ENCODE measurements around the gene VASP.
"Not testable (repeated sequence)": the region's sequence is repeated elsewhere in the genome, so short reads cannot be mapped to it uniquely, and the experiment has no call there.

The VASP gene

GRCh38 chr19:45497791-45498190 is 9.5 kb upstream of the VASP start:
- DNase-seq (ENCODE audit: low read depth): no peak

- DNase-seq (ENCODE audit: low read depth): no peak
These were observed 8.7 kb upstream of the VASP start, which contains the start of gene PPM1N for GRCh38 chr19:45498411-45499195. TSS of gene PPM1N (plus strand) at chr19:45498443. CDS start at chr19:45498473, 30 bp downstream.

DNA sequence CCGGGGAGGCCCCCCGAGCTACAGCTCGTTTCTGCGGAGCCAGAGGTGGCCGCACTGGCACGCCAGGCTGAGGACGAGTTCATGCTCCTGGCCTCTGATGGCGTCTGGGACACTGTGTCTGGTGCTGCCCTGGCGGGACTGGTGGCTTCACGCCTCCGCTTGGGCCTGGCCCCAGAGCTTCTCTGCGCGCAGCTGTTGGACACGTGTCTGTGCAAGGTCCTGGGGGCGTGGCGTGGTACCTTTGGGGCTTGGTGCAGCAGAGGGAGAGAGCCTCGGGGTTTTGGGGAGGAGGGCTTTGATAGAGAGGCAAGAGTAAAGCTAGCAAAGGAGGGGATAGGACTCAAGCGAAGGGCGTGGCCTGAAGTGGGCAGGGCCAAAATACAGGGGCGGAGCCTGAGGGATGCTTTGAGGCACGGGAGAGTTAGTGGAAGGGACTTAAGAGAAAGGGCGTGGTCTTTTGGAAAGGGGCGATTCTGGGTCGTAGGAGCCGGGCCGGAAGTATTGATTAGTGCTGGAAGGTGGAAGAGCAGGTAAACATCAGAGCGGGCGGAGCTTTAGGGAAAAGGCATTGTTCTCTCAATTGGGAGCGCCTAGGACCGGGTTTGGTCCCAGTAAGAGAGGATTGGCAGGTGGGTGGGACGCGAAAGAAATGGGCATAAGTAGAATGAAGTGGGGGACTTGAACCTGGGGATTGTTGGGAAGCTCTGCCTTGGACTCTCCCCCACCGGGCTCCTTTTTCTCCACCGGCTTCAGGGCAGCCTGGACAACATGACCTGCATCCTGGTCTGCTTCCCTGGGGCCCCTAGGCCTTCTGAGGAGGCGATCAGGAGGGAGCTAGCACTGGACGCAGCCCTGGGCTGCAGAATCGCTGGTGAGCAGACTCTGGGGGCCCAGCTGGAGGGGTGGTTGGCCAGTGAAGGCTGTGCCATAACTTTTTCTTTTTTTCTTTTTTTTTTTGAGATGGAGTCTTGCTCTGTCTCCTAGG is 7.8 kb upstream of the VASP start:
- DNase-seq (ENCODE audit: low read depth): no peak

- DNase-seq (ENCODE audit: low read depth): no peak
These were observed 6.2 kb upstream of the VASP start for GRCh38 chr19:45500918-45501729.

DNA sequence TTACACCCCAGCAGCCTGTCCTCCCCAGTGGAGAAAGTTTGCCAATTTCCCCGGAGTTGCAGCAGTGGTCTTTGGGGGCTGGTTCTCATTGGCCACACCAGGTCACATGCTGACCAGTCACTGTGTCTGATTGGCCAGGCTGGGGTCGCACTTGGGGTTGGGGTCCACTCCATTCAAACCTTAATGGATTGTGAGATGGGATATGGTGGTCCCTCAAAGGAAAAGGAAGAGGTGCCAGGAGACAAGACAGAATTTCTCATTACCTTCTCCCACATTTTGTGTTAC is 5.6 kb upstream of the VASP start:
- no peak for DNase-seq (ENCODE audit: low read depth)

DNA sequence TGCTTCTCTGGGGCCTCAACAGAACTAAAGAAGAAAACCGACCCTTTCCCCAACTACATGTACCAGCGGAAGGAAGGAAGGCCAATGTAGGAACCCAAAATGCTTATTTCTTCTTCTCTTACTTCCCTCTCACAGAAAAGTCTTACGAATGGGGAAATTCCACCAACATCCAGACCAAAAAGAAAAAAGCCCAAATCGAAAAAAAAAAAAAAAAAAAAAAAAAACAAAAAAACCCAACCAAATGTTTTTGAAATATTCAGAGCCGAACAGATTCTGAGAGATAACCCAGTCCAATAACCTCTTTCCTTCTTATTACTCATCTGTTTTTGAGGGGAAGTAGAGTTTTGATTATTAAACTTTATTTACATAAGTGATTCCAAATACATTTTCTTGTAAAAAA is 5.2 kb upstream of the VASP start:
- no peak for DNase-seq (ENCODE audit: low read depth)

DNA sequence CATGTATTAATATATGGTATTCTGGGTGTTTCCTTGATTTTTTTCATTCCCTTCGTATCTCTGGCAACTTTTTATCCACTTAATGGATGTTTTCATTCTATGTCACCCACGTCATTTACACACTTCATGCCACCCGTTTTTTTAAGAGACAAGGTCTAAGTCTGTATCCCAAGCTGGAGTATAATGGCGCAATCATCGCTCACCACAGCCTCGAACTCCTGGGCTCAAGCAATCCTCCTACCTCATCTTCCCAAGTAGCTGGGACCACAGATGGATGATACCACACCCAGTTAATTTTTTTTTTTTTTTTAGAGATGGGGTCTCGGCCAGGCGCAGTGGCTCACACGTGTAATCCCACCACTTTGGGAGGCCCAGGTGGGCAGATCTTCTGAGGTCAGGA is 3.4 kb upstream of the VASP start:
- no peak for DNase-seq (ENCODE audit: low read depth)

GRCh38 chr19:45505151-45505995 is 1.9 kb upstream of the VASP start:
- no peak for DNase-seq (ENCODE audit: low read depth)

DNA sequence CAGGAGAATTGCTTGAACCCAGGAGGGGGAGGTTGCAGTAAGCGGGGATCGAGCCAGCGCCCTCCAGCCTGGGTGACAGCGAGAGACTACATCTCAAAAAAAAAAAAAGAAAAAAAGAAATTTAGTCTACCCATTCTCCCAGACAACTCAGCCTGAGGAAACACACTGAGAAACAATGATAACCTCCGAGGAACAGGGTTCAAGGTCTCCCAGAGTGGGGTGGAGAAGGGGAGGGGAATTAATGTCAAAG is 1.4 kb upstream of the VASP start:
- no peak for DNase-seq (ENCODE audit: low read depth)

GRCh38 chr19:45506246-45506988 is 862 bp upstream of the VASP start:
- DNase-seq (ENCODE audit: low read depth): peak; percentile 70

DNA sequence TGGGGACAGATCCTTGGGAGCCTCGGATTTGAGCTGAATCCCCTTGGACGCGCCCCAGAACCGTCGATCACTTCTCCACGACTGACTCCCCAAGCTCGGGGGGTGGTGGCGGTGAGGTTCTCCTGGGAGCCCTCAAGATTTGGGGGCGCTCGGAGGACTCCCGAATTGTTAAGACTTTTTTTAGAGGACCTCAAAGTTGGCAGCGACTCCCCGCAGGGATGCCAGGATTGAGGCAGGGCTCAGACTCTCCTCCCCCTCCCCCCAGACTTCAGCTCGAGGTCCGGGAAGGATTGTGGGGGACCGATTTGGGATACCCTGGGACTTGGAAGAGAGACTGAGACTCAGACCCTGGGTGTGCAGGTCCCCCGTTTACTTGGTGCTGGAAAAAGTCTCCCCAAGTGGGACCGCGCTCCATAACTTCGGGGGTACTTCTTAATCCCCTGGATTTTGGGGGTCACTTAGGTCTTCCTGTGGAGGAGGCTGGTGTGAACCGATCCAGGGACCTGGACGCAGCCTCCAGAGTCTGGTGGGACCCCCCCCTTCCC is 665 bp downstream of the VASP start:
- DNase-seq (ENCODE audit: low read depth): no peak

GRCh38 chr19:45508417-45508860 is 1.2 kb downstream of the VASP start:
- no peak for DNase-seq (ENCODE audit: low read depth)

GRCh38 chr19:45508861-45509691 is 1.8 kb downstream of the VASP start:
- DNase-seq (ENCODE audit: low read depth): peak; percentile 37

DNA sequence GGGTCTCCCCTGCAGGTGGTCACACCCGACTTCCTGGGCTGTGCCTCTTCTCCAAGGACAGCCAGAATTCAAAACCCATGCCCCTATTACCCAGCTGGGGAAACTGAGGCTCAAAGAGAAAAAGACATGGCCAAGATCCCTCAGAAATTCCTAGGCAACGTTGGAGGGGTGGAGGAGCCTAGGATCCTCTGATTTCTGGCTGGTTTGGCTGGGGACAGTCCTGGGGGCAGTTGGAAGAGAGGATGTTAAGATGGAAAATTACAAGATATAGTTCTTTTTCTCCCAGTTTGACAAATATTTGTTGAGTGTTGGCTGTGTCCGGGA is 2.4 kb downstream of the VASP start:
- no peak for DNase-seq (ENCODE audit: low read depth)

GRCh38 chr19:45510352-45510751 is 3.1 kb downstream of the VASP start:
- DNase-seq (ENCODE audit: low read depth): not testable (repeated sequence)

- no peak for DNase-seq (ENCODE audit: low read depth)
These were observed 3.8 kb downstream of the VASP start for GRCh38 chr19:45511074-45511473.

DNA sequence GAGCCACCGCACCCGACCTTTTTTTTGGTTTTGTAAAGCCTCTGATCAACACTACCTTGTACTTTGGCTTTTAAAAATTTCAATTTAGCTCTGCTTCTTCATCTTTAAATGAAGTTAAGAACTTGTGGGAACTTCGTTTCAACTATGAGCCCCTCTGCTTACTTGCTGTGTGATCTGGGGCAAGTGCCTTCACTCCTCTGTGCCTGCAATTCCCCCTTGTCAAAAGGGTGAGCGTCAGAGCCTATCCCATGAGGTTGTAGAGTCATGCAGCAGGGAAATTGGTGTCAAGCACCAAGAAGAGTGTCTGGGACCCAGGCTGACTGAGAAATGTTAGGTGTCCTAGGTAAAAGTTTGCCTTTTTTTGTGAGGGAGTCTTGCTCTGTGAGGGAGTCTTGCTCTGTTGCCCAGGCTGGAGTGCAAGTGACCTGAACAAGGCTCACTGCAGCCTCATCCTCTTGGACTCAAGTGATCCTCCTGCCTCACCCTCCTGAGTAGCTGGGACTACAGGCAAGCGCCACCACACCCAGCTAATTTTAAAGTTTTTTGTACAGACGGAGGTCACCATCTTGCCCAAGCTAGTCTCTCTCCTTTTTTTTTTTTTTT is 5.7 kb downstream of the VASP start:
- DNase-seq (ENCODE audit: low read depth): no peak

DNA sequence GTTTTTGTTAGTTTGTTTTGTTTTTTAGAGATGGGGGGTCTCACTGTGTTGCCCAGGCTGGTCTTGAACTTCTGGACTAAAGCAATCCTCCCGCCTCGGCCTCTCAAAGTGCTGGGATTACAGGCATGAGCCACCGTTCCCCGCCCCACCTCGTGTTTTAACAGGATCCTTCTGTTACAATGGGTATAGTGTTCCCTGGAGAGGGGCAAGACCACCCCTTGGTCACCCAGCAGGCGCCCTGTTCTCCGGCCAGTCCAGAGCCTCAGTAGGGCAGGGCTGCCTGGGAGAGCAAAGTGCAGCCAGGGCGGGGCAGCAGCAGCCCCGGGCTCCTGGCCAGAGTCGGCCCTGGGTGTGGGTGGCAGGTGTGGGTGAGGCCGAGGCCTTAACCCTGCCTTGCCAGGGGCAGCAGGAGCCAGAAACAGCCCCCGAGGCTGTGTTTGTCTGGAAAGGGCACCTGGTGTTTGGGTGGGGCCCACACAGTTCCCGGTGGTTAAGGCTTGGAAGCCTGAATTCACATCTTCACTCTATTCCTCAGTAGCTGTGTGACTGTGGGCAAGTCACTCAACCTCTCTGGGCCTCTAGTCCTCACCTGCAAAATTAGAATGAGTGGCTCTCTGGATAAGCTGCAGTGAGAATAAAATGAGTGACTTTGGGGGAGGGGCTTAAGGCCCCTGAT is 7.2 kb downstream of the VASP start:
- DNase-seq (ENCODE audit: low read depth): no peak

DNA sequence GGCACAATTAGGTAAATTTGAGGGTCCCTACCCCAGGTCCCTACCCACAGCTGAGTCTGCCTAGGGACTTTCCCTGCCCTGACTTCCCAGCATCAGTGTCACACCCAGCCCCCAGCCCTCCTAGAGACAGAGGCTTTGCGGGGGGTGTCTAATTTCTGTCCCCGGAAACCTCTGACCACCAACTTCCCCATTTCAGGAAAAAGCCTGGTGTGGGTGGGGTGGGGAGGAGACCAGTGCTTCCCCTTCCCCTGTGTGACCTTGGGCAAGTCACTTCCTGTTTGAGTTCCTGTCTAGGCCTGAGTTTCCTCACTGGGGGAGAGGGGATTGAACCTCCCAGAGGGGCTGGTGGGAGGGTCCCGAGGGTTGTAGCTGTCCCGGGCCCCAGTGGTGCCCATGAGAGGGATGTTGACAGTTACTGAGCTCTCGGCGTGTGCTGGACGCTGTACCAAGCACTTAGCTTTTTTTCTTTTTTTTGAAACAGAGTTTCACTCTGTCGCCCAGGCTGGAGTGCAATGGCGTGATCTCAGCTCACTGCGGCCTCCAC is 7.9 kb downstream of the VASP start:
- DNase-seq (ENCODE audit: low read depth): no peak

All from GM04504 (cell line).